NCI-H748 (cell line): ENCODE results near the gene PCDHGC5.
A peak's percentile ranks its signal among the peaks of the same experiment; 100 is the strongest.

Experiments
- DNase-seq: peaks from one replicate; lab custom pipeline; 2025; ENCODE audit not compliant: unreplicated experiment; lab: John Stamatoyannopoulos, UW

PCDHGC5 gene

GRCh38 chr5:141512390-141512910 lies 23.6 kb downstream of the PCDHGC5 start:
- DNase-seq: peak; percentile 79

- peak; percentile 39 for DNase-seq
Measured at GRCh38 chr5:141512911-141513626, 24.2 kb downstream of the PCDHGC5 start.

GRCh38 chr5:141513627-141514329 lies 24.9 kb downstream of the PCDHGC5 start:
- DNase-seq: peak; percentile 61

GRCh38 chr5:141514330-141515133 lies 25.7 kb downstream of the PCDHGC5 start:
- no peak for DNase-seq

- no peak for DNase-seq
Measured at GRCh38 chr5:141515141-141515540, 26.3 kb downstream of the PCDHGC5 start.

GRCh38 chr5:141515946-141516671 lies 27.2 kb downstream of the PCDHGC5 start:
- DNase-seq: no peak

- DNase-seq: no peak
Measured at GRCh38 chr5:141516672-141517025, 27.8 kb downstream of the PCDHGC5 start.

- DNase-seq: no peak
Measured at GRCh38 chr5:141517312-141517711, 28.4 kb downstream of the PCDHGC5 start.

- no peak for DNase-seq
Measured at GRCh38 chr5:141517880-141518617, 29.2 kb downstream of the PCDHGC5 start.

GRCh38 chr5:141518618-141519015 lies 29.7 kb downstream of the PCDHGC5 start:
- no peak for DNase-seq

GRCh38 chr5:141519605-141520565 lies 31.0 kb downstream of the PCDHGC5 start:
- no peak for DNase-seq

GRCh38 chr5:141521244-141521781 lies 32.4 kb downstream of the PCDHGC5 start:
- DNase-seq: no peak

- DNase-seq: no peak
Measured at GRCh38 chr5:141522301-141522700, 33.4 kb downstream of the PCDHGC5 start.

- DNase-seq: no peak
Measured at GRCh38 chr5:141523991-141524390, 35.1 kb downstream of the PCDHGC5 start.

- DNase-seq: peak; percentile 92
Measured at GRCh38 chr5:141524604-141525597, 36.0 kb downstream of the PCDHGC5 start.

GRCh38 chr5:141525653-141526052 lies 36.8 kb downstream of the PCDHGC5 start:
- no peak for DNase-seq

- no peak for DNase-seq
Measured at GRCh38 chr5:141527426-141527825, 38.5 kb downstream of the PCDHGC5 start.
